GM12873 (cell line): ENCODE results near the gene GIMD1.
A peak's percentile ranks its signal among the peaks of the same experiment; 100 is the strongest.

Source experiments
- TF ChIP-seq, protein P1 (sequence below): IDR thresholded peaks from 2 replicates; pipeline ENCODE4 v1.5.1; 2012; ENCODE audit warnings: low read depth, mild to moderate bottlenecking, moderate library complexity, low read length, control low read depth; ENCODE audit not compliant: insufficient read depth; ENCODE audit errors: missing control alignments

Gene GIMD1

GRCh38 chr4:106334741-106335470 lies 33.7 kb downstream of the GIMD1 start:
- TF ChIP-seq, protein P1, sequence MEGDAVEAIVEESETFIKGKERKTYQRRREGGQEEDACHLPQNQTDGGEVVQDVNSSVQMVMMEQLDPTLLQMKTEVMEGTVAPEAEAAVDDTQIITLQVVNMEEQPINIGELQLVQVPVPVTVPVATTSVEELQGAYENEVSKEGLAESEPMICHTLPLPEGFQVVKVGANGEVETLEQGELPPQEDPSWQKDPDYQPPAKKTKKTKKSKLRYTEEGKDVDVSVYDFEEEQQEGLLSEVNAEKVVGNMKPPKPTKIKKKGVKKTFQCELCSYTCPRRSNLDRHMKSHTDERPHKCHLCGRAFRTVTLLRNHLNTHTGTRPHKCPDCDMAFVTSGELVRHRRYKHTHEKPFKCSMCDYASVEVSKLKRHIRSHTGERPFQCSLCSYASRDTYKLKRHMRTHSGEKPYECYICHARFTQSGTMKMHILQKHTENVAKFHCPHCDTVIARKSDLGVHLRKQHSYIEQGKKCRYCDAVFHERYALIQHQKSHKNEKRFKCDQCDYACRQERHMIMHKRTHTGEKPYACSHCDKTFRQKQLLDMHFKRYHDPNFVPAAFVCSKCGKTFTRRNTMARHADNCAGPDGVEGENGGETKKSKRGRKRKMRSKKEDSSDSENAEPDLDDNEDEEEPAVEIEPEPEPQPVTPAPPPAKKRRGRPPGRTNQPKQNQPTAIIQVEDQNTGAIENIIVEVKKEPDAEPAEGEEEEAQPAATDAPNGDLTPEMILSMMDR, result no peak

GRCh38 chr4:106333186-106333585 lies 35.4 kb downstream of the GIMD1 start:
- TF ChIP-seq, protein P1, result no peak

DNA sequence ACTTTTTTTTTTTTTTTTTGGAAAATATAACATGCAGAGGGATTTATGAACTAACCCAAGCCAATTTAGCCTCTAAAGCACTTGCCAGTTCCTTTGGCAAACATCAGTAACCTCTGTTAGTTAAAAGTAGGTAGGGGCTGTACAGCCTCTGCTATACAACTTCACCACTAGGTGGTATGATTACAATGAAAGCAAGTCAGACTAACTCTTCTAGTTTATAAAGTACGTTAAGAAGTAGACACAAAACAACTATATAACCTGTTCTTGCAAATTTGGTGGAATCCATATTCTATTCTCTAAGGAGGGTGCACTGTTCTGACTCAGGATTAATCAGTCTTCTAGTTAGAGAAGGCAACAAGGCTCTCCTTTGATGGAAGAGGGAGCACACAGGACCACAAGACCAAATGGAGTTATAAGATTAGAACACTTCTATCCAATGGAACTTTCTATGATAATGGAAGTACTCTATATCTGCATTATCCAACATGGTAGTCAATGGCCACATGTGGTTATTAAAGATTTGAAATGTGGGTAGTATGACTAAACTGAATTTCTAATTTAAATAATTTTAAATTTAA lies 39.4 kb downstream of the GIMD1 start:
- TF ChIP-seq, protein P1, result peak; percentile 61

- TF ChIP-seq, protein P1, result no peak
Observed at GRCh38 chr4:106325800-106326199, 42.8 kb downstream of the GIMD1 start.

DNA sequence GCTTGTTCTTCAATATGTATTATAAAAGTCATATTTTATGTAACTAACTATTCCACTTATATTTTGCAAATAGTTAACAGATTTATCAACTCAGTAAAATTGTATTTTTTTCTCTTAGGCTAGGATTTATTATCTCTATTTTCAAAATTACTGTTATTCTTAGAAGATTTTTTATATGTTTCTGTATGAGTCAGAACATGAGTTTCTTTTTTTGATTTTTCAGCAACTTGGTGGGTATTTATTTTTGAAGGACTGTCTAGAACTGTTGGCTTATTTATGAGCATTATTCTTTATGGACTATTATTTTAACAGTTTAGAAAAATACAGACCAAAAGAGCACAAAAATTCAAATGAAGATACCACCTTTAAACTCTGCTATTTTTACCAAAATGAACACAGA lies 45.5 kb downstream of the GIMD1 start:
- TF ChIP-seq, protein P1, result no peak

GRCh38 chr4:106320235-106320634 lies 48.3 kb downstream of the GIMD1 start:
- TF ChIP-seq, protein P1, result no peak

DNA sequence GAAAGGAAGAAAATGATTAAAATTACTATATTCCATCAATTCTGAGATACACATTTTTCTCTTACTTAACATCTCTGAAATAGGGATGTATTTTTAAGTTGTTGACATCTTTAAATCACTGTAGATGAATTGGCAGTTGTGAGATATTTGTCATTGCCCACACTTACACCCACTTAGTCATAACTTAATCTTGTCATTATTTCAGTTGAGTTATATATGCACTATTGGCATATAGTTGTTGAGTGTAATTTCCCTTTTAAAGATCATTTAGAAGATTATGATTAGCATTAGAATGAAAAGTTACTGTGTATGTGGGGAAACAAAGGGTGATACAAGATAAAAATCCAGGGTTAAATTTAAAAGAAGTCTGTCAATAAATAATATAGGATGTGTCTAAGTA lies 50.1 kb downstream of the GIMD1 start:
- TF ChIP-seq, protein P1, result no peak
